CD4-positive, alpha-beta T cell treated with Interleukin-2 at 100 ng/mL for 4 hours (primary cell): ENCODE data around the gene MRLN.
"Not testable (repeated sequence)": the region's sequence is repeated elsewhere in the genome, so short reads cannot be mapped to it uniquely, and the experiment has no call there.

Experiments
- DNase-seq: peaks from one replicate; pipeline ENCODE4 v3.0.0-alpha.2; 2020; ENCODE audit warnings: low spot score

Gene MRLN

DNA sequence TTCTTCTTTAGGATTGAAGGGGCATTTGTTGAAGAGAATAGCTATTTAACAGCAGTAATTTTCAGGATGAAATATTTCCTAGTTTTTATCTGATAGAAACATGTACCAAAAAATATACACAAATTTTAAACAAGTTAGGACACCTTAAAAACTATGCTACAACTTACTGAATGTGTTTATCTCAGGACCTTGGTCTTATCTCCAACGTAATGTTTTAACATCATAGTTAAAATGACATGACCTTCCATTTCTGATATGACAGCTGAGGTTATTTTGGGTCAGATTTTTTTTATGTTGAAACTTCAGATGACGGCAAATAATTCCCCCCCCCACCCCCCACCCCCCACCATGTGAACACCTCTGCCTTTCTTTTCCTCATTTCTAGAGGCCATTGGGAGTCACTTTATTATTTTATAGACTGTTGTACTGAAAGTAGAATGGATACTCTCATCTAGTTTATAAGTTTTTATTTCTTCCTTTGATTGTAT is 8.0 kb downstream of the MRLN start:
- DNase-seq = no peak

DNA sequence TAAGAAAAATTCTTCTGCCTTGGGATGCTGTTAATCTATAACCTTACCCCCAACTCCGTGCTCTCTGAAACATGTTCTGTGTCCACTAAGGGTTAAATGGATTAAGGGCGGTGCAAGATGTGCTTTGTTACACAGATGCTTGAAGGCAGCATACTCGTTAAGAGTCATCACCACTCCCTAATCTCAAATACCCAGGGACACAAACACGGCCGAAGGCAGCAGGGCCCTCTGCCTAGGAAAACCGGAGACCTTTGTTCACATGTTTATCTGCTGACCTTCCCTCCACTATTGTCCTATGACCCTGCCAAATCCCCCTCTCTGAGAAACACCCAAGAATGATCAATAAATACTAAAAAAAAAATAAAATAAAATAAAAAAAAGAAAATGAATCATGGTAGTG is 8.5 kb downstream of the MRLN start:
- DNase-seq = not testable (repeated sequence)

DNA sequence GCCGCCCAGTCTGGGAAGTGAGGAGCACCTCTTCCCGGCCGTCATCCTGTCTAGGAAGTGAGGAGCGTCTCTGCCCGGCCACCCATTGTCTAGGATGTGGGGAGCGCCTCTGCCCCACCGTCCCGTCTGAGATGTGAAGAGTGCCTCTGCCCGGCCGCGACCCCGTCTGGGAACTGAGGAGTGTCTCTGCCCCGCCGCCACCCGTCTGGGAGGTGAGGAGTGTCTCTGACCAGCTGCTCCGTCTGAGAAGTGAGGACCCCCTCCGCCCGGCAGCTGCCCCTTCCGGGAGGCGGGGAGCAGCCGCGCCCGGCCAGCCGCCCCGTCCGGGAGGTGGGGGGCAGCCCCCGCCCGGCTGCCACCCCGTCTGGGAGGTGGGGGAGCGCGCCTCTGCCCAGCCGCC is 9.1 kb downstream of the MRLN start:
- not testable (repeated sequence) for DNase-seq

DNA sequence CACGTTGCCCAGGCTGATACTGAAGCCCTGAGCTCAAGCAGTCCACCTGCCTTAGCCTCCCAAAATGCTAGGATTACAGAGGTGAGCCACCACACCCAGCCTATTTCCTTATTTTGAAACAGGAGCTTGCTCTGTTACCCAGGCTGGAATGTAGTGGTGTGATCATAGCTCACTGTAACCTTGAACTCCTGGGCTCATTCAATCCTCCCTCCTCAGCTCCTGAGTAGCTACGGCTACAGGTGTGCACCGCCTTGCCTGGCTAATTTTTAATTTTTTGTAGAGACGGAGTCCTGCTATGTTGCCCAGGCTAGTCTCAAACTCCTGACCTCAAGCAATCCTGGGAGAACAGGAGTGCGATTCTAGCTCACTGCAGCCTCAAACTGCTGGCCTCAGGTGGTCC is 11.7 kb downstream of the MRLN start:
- no peak for DNase-seq

DNA sequence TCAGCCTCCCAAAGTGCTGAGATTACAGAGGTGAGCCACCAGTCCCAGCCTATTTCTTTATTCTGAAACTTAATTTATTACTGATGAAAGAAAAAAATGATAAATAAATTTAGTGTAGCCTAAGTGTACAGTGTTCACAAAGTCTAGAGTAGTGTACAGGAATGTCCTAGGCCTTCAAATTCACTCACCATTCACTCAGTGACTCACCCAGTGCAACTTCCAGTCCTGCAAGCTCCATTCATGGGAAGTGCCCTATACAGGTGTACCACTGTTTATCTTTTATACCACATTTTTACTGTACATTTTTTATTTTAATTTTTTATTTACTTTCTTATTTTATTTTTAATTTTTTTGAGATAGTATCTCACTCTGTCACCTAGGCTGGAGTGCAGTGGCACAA is 12.2 kb downstream of the MRLN start:
- no peak for DNase-seq

DNA sequence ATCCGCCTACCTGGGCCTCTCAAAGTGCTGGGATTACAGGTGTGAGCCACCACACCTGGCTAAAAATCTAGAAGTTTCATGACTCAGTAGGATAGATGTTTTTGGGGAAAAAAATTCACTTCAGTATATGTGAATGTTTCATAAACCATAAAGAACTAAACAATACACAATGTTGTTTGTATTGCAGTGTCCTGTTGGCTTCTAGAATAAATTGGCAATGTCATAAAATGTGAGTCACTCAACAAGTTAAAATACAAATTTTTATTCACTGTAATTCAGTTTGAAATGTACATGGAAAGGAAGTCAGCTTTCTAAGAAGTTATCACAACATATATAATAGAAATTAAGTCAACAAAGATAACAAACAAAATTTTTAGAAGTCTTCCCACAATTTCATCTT is 16.5 kb downstream of the MRLN start:
- no peak for DNase-seq

DNA sequence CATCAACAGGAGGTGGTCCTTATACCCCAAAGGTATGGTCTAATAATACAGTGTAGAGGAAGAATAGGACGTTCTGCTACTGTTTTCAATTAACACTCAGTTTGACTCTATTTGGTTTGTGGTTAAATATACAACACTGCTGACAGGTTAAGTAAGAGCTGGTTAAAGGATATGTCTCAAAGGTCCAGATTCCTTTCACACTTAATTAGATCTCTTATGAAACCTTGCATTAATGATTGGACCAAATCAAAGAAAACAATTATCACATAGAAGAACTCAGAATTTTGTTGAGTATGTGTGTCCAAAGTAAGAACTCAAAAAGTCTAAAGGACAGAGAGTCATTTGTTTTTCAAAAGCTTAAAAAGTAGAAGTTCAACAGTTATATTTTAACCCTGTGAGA is 18.0 kb downstream of the MRLN start:
- no peak for DNase-seq

DNA sequence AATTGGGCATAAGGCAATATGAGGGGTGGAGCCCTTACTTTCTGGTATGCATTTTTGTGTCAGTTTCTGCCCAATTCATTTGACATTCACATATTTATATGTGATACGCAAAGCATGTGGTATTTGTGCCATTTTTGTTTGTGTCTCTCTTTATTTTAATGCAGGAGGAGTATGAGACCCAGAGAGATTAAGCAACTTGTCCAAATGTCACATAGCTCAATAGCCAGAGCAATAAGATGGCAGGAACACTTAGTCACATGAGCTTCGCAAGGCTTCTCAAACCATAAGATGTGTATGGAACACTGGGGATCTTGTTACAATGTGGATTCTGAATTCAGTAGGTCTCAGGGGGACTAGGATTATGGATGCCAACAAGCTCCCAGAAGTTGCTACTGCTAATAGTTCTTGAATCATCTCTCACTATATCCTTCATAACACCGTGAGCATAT is 19.2 kb downstream of the MRLN start:
- DNase-seq = no peak

DNA sequence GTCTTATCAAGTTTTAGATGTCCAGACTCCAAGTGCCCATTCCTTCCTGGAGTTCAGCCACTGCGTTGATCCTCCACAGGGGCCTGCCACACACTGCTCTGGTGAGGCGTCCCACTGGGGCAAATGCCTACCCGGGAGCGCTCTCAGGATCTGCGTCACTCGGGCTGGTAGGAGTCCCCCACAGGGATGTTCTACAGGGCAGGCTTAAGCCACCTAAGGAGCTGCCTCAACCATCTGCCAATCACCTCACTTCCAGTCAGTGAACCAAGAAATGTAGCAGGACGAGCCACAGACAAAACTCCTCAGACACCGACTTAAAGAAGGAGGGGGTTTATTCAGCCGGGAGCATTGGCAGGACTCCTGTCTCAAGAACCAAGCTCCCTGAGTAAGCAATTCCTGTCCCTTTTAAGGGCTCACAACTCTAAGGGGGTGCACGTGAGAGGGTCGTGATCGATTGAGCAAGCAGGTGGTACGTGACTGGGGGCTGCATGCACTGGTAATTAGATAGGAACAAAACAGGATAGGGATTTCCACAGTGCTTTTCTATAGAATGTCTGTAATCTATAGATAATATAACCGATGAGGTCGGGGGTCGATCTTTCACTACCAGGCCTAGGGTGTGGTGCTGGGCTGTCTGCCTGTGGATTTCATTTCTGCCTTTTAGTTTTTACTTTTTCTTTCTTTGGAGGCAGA is 19.8 kb downstream of the MRLN start:
- not testable (repeated sequence) for DNase-seq

DNA sequence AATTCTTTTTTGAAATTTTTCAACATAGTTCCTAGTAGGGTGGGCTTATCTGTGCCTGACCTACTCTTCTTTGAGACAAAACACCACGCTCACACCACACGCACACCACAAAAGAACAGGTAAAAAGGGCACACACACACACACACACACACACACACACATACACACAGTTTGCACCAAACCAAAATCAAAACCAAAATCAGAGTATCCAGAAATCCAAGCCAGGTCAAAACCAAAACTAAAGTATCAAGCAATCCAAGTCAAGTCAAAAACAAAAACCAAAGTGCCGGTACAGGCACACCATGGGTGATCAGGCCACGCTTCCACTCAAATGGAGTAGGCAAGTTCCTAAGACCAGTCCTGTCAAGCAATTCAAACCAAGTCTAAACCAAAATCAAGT is 20.4 kb downstream of the MRLN start:
- not testable (repeated sequence) for DNase-seq

DNA sequence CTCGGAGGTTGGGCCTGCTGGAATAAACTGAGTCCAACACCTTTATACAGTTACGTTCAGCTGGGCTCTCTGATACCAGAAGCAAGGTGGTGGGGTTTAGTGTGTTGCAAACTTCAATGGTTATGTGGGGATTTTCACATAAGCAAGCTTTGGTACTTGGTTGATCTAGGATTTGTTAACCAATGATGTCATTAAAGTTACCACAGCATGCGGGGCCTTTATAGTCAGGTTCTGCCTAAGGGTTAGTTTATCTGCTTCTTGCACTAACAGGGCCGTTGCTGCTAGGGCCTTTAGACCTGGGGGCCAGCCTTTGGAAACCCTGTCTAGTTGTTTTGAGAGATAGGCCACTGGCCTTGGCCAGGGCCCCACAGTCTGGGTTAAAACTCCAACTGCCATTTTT is 24.1 kb downstream of the MRLN start:
- not testable (repeated sequence) for DNase-seq

DNA sequence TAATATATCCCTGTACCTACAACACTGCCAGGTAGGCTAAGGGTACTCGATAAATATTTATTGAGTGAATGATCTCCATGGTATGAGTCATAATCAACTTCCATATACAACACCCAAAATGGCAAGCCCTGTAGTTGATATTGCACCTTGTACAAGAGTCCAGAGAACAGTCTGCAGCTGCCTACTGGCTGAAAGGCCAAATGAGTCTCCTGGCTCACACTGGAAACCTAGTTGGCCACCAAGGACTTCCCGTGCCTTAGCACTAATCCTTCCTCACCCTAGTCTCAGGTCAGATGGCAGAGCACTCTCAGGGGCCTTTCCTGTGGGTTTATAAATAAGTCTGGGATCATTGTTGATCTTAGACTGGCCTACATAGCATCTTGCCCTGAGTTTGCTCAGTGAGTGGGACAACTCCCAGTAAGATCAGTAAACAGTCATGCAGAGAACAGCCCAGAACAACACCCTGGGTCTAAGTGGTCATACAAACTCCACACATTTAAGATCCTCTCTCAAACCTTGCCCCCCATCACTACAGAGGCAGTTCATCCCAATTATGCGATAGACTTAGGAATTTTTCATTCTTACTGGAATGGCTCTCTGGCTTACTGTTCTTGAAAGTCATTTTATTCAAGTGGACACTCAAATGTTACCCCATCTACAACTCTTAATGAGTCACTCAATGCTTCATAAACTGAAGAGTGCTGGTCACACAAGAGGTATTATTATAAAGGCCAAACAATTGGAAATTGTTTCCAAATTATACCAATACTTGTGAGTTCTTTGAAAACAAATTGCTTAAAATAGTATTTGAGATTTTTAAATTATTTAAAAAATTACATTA is 28.9 kb downstream of the MRLN start:
- no peak for DNase-seq

DNA sequence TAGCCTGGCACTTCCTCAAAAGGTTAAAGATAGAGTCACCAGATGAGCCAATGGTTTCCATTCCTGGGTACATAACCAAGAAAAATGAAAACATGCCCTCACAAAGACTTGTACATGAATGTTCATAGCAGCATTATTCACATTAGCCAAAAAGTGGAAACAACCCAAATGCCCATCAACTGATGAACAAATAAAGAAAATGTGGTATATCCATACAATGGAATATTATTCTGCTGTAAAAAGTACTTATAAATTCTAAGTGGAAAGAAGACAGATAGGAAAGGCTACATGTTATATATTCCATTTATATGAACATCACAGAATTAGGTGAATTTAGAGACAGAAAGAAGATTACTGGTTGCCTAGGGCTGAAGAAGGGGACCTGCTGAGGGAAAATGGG is 32.9 kb downstream of the MRLN start:
- DNase-seq = no peak

DNA sequence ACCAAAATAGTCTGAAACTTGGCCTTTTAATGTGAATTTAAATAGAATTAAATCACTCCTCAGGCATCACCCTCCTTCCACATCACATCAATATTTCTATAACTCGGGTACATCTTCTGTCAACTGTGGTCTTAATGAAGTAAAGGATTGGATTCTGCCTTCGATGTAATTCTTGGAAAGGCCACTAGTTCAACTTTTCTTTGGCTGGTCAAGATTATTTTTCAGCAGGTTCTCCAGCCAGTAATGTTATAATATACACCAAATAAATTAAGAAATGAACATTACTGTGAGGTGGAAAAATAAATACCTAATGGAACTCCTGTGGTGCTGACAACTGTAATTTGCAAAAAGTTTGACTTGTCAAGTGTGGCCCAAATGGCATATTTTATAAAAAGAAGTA is 33.9 kb downstream of the MRLN start:
- no peak for DNase-seq

DNA sequence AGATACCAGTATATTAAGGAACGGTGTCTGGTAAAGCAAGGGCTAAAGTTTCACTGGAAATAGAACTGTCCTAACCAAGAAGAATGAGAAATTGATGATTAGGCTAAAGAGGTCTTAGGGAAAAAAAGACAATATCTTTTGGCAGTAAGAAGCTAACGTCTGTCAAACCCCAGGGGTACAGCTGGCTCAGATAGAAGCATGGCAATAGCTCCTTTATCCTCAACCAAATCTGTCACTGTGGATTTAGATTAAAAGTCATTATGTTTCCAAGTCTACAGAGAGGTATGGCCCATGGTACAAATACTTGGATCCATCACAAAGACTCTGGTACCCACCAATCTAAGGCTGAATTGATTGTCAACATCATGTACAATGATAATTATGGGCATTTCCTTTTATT is 35.0 kb downstream of the MRLN start:
- no peak for DNase-seq

DNA sequence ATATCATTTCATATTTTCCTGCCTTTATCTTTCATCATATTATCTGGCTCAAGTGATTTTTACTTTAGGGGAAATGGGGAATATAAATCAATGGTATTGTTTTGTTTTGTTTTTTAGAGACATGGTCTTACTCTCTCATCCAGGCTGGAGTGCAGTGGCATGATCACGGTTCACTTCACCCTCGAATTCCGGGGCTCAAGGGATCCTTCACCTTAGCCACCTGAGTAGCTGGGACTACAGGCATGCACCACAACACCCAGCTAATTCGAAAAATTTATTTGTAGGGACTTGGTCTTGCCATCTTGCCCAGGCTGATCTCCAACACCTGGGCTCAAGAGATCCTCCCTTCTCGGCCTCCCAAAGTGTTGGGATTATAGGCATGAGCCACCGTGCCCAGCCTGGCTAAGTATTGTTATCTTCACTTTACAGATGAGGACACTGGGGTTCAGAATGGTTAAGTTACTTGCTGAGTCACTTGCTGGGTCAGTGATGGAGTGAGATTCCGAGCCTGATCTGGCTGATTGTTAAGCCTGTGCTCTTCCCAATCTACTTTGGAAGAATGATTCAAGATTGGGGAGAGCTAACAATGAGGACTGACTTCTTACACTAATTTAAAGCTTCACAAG is 39.9 kb downstream of the MRLN start:
- DNase-seq = no peak

DNA sequence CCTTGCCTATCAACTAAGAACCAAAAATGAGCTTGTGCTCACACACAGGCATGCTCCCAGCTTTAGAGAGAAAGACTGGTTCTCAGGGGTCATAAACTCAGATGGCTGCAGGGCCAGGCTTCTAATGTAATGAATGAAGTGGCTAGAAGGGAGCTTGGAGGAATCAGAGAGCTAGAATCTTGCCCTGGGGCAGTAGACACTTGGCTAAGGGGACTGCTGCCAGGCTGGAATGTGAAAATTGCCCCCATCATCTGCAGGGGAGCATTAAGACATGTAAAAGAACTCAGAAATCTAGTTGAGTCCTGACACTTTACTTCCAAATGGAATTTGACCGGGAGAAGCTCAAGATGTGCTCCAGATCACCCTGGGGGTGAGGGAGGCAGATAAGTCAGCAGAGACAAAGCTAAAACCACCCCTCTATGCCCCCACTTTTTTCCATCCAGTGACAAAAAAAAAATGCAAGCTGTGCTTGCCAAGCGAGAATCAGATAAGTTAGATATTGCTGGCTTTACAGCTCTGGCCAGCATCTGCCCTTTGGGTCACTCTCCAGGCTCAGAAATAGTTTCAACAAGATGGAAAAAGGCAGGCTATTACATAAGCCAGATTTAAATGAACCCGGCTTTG is 41.3 kb downstream of the MRLN start:
- DNase-seq = no peak

DNA sequence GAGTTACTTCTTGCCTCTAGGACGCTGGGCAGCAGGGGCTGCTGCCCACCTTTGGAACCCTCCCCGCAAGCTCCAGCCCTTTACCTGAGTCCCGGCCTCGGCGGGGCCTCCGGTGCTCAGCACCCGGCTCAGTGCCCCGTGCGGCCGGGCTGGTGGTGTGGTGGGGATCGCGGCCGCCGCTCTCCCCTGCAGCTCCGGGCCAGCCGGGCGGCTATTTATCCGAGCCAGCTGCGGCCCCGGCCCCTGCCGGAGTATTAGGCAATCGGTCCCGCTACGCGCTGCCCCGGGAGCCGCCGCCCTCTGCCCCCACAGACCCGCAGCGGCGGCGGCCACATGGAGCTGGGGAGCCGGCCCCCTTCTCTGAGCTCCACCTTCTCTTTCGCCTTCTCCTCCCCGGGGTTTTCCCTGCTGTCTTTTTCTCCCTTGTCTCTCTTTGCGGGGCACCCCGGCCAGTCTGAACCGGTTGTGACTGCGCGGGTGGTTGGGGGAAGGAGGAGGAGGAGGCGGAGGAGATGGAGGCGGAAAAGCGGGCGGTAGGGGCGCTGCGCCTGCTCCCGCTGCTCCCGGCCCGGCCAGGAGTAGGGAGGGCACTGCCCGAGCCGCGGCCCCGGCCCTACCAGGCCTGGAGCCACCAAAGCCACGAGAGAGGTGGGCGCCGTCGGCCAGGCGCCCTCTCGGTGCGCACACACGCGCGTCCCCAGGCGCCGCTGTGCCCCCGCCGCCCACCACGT is 43.7 kb downstream of the MRLN start, which contains the start of gene SLC16A9:
TSS of gene SLC16A9 (minus strand) at position 456 of the 731 bp plus-strand sequence. CDS start 25,559 bp downstream, outside the sequence.
- no peak for DNase-seq

DNA sequence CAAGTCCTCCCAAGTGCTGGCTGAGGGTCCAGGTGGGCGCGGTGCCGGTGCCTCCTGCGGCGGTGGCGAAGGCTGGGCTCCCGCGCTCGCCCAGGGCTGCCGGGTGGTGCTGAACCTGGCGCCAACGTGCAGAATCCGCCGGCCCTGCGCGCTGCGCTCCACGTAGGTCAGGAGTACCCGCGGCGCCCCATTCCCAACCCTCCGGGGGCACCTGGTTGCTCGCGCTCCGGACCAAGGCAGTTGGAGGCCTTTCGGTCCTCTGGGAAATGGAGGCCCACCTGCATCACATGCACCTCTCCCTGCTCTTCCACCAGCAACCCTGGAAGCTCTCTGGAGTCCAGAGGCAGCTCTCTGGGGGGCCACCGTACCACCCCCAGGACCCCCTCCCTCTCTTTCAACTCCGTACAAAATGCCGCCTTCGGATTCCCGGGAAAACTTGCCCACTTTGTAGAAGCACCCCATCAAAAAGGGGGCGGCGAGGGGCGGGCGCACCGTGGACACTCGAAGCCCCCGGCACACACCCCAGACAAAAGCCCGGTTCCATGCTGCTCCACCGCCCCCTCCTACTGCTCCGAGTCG is 44.4 kb downstream of the MRLN start:
- no peak for DNase-seq

DNA sequence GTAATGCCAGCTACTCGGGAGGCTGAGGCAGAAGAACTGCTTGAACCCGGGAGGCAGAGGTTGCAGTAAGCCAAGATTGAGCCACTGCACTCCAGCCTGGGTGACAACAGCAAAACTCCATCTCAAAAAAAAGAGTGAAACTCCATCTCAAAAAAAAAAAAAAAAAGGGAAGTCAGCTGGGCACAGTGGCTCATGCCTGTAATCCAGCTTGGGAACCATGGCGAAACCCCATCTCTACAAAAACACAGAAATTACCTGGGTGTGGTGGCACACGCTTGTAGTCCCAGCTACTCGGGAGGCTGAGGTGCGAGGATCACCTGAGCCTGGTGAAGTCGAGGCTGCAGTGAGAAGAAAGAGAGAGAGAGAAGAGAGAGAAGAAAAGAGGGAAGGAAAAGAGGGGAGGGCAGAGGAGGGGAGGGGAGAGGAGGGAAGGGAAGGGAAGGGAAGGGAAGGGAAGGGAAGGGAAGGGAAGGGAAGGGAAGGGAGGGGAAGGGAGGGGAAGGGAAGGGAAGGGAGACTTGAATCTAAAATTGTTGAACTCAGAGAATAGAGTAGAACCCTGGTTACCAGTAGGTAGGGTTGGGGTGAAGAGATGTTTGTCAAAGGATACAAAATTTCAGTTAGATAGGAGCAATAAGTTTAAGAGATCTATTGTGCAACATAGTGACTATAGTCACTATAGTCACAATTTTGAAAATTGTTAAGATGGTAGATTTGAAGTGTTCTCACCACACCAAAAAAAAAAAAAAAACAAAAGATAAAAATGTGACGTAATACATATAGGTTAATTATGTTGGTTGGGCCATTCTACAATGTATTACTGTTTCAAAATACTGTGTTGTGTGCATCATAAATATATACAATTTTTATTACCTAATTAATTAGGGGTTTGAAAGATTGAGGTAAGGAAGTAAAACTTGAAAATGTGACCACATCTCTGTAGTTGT is 46.1 kb downstream of the MRLN start:
- DNase-seq = no peak
